Measurements from ENCODE around the gene SDC3.

SDC3 gene

DNA sequence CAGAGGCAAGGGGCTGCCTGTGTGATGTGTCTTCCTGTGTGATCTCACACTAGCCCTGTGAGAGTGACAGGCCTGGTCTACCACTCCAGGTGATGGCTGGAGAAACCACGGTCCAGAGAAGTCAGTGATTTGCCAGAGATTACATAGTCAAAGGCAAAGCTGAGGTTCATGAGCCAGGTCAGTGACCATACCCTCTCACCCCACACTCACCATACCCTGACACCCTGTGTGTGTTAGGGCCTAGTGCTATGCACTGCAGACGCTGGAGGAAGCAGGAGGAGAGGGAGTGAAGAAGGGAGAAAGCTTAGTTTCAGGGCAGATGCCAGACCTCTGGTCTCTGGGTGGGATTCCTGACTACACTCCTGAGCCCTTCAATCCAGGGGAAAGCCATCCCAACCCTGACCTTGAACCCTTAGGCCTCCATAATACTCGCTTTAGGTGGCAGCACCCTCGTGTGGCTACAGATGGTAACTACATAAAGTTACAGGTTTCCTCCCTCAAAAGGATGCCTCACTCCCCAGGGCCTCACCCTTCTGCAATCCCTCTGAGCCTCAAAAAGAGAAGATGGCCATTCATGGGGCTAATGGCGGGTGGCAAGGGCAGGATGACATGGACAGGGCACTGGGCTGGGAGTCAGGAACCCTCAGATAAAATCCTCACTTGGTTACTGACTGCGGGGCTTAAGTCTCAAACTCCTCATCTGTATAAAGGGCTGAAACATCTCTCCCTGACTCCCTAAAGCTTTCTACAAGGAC, 20.8 kb upstream of the SDC3 start:
- peak in 1 of 2 donors; percentile 14 for DNase-seq (ENCODE audit: low read depth in 2 of 2, low spot score in 1 of 2)

DNA sequence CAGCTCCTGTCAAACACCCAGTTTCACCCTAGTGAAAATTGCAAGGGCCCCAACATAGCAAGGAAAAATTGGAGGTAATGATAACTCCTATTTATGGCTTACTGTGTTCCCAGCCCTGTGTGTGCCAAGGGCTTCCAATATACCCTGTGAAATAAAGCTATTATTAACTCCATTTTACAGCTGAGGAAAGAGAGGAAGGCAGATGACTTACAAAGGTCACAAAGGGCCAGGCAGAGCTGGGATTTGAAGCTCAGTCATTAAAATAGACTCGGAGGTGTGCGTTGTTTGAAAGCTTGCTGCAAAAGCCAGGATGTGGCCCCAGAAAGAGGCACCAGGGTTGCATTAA, 20.2 kb upstream of the SDC3 start:
- DNase-seq (ENCODE audit: low read depth in 2 of 2, low spot score in 1 of 2) = no peak

DNA sequence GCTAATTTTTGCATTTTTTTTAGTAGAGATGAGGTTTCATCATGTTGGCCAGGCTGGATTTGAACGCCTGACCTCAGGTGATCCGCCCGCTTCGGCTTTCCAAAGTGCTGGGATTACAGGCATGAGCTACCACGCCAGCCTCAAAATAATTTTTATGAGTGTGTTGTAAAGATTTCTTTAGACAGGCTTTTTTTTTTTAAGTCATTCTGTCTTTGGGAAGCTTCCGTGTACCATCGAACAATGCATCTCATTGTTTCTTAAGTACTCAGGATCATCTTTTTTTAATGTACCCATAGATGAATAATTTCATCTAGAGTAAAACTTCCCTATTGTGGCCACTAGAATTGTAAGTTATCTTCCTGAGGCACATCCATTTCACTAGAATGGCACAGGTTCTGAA, 19.6 kb upstream of the SDC3 start:
- DNase-seq (ENCODE audit: low read depth in 2 of 2, low spot score in 1 of 2) = no peak

DNA sequence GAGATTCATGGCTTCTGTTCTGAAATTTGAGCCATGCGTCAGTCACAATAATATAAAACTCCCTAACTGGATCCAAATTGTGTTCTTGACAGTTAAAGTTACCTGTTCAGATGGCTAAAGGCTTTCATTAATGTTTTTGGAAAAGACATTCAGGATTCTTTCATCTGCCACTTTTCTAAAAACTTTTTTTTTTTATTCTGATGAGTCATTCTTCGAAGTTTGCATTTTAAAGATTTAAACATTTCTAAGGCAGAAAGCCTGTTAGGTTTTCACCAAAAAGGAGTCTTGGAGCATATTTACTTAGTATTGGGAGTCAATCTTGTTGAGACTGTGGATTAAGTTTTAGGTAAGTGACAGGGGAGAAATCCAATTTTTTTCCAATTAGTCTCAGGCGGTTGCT, 18.9 kb upstream of the SDC3 start:
- no peak for DNase-seq (ENCODE audit: low read depth in 2 of 2, low spot score in 1 of 2)

GRCh38 chr1:30923597-30923996, 15.0 kb upstream of the SDC3 start:
- DNase-seq (ENCODE audit: low read depth in 2 of 2, low spot score in 1 of 2) = no peak

GRCh38 chr1:30920827-30921226, 12.3 kb upstream of the SDC3 start:
- DNase-seq (ENCODE audit: low read depth in 2 of 2, low spot score in 1 of 2) = no peak

GRCh38 chr1:30919025-30919881, 10.7 kb upstream of the SDC3 start:
- no peak for DNase-seq (ENCODE audit: low read depth in 2 of 2, low spot score in 1 of 2)

GRCh38 chr1:30916296-30916695, 7.7 kb upstream of the SDC3 start:
- no peak for DNase-seq (ENCODE audit: low read depth in 2 of 2, low spot score in 1 of 2)

- DNase-seq (ENCODE audit: low read depth in 2 of 2, low spot score in 1 of 2) = no peak
Measured at GRCh38 chr1:30915491-30916230, 7.1 kb upstream of the SDC3 start.

DNA sequence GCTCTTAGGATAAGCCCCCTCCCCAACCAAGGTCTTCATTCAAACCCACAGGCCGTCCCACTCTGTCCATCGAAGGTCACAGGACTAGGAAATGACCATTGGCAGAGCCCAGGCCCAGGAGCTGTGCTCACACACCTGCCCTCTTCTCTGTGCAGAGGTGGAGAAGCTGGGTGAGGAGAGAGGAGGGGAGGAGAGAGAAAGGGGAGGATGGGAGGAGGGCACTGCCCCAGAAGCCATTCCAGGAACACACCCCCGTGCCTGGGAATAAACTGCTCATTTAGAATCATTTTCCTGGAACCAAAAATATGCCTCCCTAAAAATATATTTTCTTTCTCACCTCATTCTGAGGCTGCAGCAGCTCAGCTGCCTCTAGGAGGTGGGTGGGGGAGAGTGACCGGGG, 6.4 kb upstream of the SDC3 start:
- no peak for DNase-seq (ENCODE audit: low read depth in 2 of 2, low spot score in 1 of 2)

GRCh38 chr1:30914587-30914922, 6.0 kb upstream of the SDC3 start:
- DNase-seq (ENCODE audit: low read depth in 2 of 2, low spot score in 1 of 2) = no peak

GRCh38 chr1:30912913-30913652, 4.5 kb upstream of the SDC3 start:
- DNase-seq (ENCODE audit: low read depth in 2 of 2, low spot score in 1 of 2) = no peak

DNA sequence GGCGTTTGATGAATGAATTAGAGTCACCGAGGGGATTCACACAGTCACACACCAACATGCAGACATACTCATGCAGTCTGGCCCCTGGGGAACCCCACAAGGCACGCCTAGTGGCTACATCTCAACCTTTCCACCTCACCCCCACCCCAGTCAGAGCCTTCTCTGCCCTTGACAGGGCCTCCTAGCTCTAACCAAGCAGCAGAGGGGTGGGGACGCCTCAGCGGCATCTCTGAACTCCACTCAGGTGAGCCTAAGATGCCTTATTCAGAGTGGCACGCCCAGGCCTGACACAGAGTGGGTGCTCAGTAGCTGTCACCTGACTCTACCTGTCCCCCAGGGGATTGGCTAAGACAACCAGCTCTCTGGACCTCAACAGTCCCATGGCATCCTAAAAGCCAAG, 3.7 kb upstream of the SDC3 start:
- DNase-seq (ENCODE audit: low read depth in 2 of 2, low spot score in 1 of 2) = no peak

DNA sequence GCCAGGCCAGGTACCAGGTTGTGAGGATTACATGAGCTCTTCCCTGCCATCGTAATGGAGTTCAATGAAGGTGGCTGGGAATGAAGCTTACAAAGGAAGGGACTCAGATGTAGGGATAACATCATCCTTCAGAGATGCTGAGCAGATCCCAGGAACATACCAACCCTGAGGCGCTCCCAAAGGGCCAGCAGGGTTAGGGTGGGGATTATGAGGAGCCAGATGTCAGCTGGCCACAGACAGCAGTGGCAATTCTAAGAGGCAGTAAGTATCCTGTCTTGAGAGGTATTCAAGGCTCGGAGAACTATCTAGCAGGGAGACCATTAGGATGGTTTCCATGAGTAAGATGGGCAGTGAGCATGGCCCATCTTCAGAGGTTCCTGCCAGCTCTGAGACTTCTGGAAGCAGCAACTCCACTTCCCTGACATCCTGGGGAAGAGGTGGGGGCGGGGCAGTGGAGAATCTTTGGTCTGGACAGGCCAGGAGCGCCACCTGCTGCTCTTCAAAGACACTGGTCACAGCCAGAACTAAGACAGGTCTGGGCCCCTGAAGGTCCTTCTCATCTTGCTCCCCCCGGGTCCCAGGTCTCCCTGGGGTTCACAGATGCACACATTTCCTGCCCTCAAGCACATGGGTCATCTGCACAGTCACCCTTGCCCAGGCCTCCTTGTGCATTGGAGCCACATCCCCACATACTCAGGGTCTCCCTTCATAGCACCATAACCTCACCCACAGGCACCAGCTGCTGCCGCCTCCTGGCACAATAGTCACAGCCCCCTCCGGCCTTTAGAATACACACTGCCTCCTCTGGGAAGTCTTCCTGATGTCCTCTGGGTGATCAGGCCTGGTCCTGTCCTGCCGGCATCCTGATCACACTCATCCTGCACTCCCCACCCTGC, 2.7 kb upstream of the SDC3 start:
- no peak for DNase-seq (ENCODE audit: low read depth in 2 of 2, low spot score in 1 of 2)

GRCh38 chr1:30909365-30910068, 959 bp upstream of the SDC3 start:
- no peak for DNase-seq (ENCODE audit: low read depth in 2 of 2, low spot score in 1 of 2)

DNA sequence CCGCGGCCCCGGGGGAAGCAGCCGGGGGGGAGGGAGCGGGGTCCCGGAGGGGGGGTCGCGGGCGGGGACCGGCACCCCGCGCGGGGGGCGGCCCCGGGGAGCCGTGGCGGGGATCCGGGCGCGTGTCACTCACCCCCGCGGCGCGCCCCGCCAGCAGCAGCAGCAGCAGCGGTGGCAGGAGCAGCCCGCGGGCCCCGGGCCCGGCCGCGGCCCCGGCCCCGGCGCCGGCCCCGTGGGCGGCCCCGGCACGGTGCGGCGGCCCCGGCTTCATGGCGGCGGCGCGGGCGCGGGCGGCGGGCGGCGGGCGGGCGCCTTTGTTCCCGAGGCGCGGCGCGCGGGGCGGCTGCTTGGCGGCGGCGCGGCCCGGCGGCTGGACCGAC, 252 bp downstream of the SDC3 start:
- DNase-seq (ENCODE audit: low read depth in 2 of 2, low spot score in 1 of 2) = no peak

DNA sequence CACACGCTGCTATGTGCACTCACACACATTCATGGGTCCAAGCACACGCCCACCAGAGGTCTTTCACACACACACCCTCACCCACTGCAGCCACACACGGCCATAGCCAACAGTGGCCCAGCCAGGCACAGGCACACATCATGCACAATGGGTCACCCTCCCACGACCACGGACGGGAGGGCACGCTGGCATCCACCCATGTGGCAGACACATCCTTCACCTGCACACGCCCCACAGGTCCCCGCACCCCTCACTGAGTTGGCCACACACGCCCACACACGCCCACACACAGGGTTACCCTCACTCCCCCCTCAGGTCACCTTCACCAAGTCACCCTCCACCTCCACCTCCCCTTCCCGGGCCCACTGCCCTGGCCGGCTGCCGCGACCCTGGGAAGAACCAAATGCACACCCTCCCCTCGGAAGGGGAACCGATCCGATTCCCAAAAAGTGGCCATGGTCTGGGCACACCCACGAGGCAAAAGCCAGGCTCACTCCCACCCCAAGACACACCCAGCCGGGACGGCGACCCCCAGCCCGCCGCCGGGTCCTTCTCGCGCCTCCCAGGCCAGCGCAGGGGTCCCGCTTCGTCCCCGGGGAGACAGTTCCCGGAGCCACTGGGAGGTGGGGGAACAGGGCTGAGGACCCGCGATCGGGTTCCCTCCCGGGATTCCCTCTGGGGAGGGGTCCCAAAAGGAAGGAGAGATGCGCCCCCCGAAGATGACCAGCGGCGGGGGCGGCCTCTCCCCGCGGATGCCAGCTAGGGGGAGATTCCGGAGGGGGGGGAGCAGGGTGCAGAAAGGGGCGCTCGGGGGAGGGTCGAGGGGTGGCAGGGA, 860 bp downstream of the SDC3 start:
- DNase-seq (ENCODE audit: low read depth in 2 of 2, low spot score in 1 of 2) = no peak

- DNase-seq (ENCODE audit: low read depth in 2 of 2, low spot score in 1 of 2) = no peak
Measured at GRCh38 chr1:30906631-30907441, 1.7 kb downstream of the SDC3 start.

Measured in stimulated activated CD8-positive, alpha-beta memory T cell treated with anti-CD3 and anti-CD28 coated beads, Interleukin-4, amount 100 ng/mL, for 1 hour (primary cell).